Trophoblast cell (in vitro differentiated cells and primary cell): Measurements from ENCODE around the gene TMEM176A.

Experiments used
- DNase-seq, 2 donors: peaks; one replicate each; pipeline ENCODE4 v3.0.0-alpha.2; 2016
- H2AFZ ChIP-seq: 2 replicates; pipeline ENCODE4 v1.6.1; 2013; ENCODE audit warnings: low read length, moderate library complexity, mild to moderate bottlenecking; ENCODE audit not compliant: insufficient read depth, poor library complexity
- H2AK5ac ChIP-seq: 2 replicates; pipeline ENCODE4 v1.6.1; 2013; ENCODE audit warnings: mild to moderate bottlenecking, low read length
- H2BK120ac ChIP-seq: 2 replicates; pipeline ENCODE4 v1.6.1; 2013; ENCODE audit warnings: low read length, mild to moderate bottlenecking, moderate library complexity; ENCODE audit not compliant: insufficient read depth, poor library complexity
- H2BK12ac ChIP-seq: 2 replicates; pipeline ENCODE4 v1.6.1; 2013; ENCODE audit warnings: mild to moderate bottlenecking, low read length, moderate library complexity
- H2BK5ac ChIP-seq: 2 replicates; pipeline ENCODE4 v1.6.1; 2013; ENCODE audit warnings: low read length, low read depth, moderate library complexity, mild to moderate bottlenecking; ENCODE audit not compliant: poor library complexity
- H3K14ac ChIP-seq: 2 replicates; pipeline ENCODE4 v1.6.1; 2013; ENCODE audit warnings: mild to moderate bottlenecking, low read length
- H3K18ac ChIP-seq: 2 replicates; pipeline ENCODE4 v1.6.1; 2013; ENCODE audit warnings: mild to moderate bottlenecking, low read length
- H3K23ac ChIP-seq: 2 replicates; pipeline ENCODE4 v1.6.1; 2013; ENCODE audit warnings: low read length
- H3K27ac ChIP-seq: 2 replicates; pipeline ENCODE4 v1.5.1; 2013; ENCODE audit warnings: low read depth, mild to moderate bottlenecking, inconsistent platforms, low read length, moderate library complexity
- H3K27me3 ChIP-seq: 2 replicates; pipeline ENCODE4 v1.6.1; 2013; ENCODE audit warnings: inconsistent platforms, mild to moderate bottlenecking, low read length, moderate library complexity; ENCODE audit not compliant: insufficient read depth
- H3K36me3 ChIP-seq, 2 experiments: 1 replicate in 1 of 2; 2 replicates in 1 of 2; pipeline ENCODE4 v1.6.1; 2013; ENCODE audit warnings: low read length in 2 of 2, mild to moderate bottlenecking in 2 of 2, moderate library complexity in 1 of 2; ENCODE audit not compliant: insufficient read depth in 2 of 2, control insufficient read depth in 1 of 2
- H3K4ac ChIP-seq: 2 replicates; pipeline ENCODE4 v1.6.1; 2013; ENCODE audit warnings: low read depth, mild to moderate bottlenecking, low read length, moderate library complexity
- H3K4me1 ChIP-seq, 2 experiments: 1 replicate in 1 of 2; 2 replicates in 1 of 2; pipeline ENCODE4 v1.6.1; 2013; ENCODE audit warnings: low read length in 2 of 2, mild to moderate bottlenecking in 2 of 2, moderate library complexity in 1 of 2; ENCODE audit not compliant: insufficient read depth in 2 of 2, control insufficient read depth in 1 of 2
- H3K4me2 ChIP-seq: 2 replicates; pipeline ENCODE4 v1.6.1; 2013; ENCODE audit warnings: inconsistent platforms, mild to moderate bottlenecking, low read length, moderate library complexity
- H3K4me3 ChIP-seq: 2 replicates; pipeline ENCODE4 v1.5.1; 2013; ENCODE audit warnings: mild to moderate bottlenecking, low read depth, low read length, inconsistent platforms
- H3K79me1 ChIP-seq: one replicate; pipeline ENCODE4 v1.6.1; 2013; ENCODE audit warnings: low read length
- H3K79me2 ChIP-seq: 2 replicates; pipeline ENCODE4 v1.6.1; 2013; ENCODE audit warnings: low read length, mild to moderate bottlenecking; ENCODE audit not compliant: control insufficient read depth, insufficient read depth, poor library complexity
- H3K9ac ChIP-seq: 2 replicates; pipeline ENCODE4 v1.6.1; 2013; ENCODE audit warnings: mild to moderate bottlenecking, low read length
- H3K9me3 ChIP-seq: 2 replicates; pipeline ENCODE4 v1.6.1; 2013; ENCODE audit warnings: low read depth, mild to moderate bottlenecking, control low read depth, inconsistent platforms, low read length; ENCODE audit not compliant: insufficient read depth
- H4K12ac ChIP-seq: 2 replicates; pipeline ENCODE4 v1.6.1; 2013; ENCODE audit warnings: low read depth, mild to moderate bottlenecking, low read length, moderate library complexity
- H4K8ac ChIP-seq: 2 replicates; pipeline ENCODE4 v1.6.1; 2013; ENCODE audit warnings: low read depth, mild to moderate bottlenecking, low read length, moderate library complexity
- H4K91ac ChIP-seq: one replicate; pipeline ENCODE4 v1.6.1; 2013; ENCODE audit warnings: low read depth, mild to moderate bottlenecking, low read length, moderate library complexity
- WGBS: extraction: QIAGEN DNeasy Blood & Tissue Kit; methylation state at CpG from one replicate; pipeline ENCODE4 v1.1.7; 2013; ENCODE audit warnings: missing lambda C conversion rate; ENCODE audit not compliant: insufficient read length, insufficient coverage; ENCODE audit errors: extremely low coverage; 5-methylcytosine and 5-hydroxymethylcytosine counted together

Gene TMEM176A

DNA sequence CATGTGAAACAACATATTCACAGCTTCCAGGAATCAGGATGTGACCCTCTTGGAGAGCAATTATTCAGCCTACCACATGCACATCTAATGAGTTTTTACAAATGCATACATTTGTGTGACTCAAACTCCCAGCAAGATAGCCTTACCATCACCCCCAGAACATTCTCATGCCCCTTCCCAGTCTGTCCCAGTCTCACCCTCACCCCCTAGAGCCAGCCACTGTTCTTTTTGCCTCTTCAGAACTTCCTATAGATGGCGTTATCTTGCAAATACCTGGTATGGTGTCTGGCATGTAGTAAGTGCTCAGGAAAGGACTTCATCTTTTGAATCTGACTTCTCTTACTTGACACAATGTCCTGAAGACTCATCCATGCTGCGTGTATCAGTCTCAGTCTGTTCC is 27.8 kb downstream of the TMEM176A start:
- no peak overlapping the region for H3K4me2 ChIP-seq
- H3K27me3 ChIP-seq = no peaks in the 10 kb centered on the region
- no peak overlapping the region for H2AFZ ChIP-seq
- WGBS = no CpG with 5 or more reads among the region's 2 CpGs
- no peak overlapping the region for H2BK5ac ChIP-seq
- H3K23ac ChIP-seq = no peak overlapping the region
- peaks cover 2 to 12% of the 10 kb centered on the region in 2 experiments for H3K4me1 ChIP-seq
- no peaks in the 10 kb centered on the region for H3K79me2 ChIP-seq
- H3K9ac ChIP-seq = no peak overlapping the region
- H3K18ac ChIP-seq = no peak overlapping the region
- no peak overlapping the region for H3K4ac ChIP-seq
- H3K4me3 ChIP-seq = no peak overlapping the region
- peaks cover 2% of the 10 kb centered on the region for H3K79me1 ChIP-seq
- H3K27ac ChIP-seq = no peak overlapping the region
- no peak overlapping the region for H2BK12ac ChIP-seq
- no peaks in the 10 kb centered on the region for H3K9me3 ChIP-seq
- no peak overlapping the region for H3K14ac ChIP-seq
- no peak overlapping the region for H4K8ac ChIP-seq
- H2AK5ac ChIP-seq = no peak overlapping the region
- no peak overlapping the region for H4K12ac ChIP-seq
- no peaks in the 10 kb centered on the region for H3K36me3 ChIP-seq
- no peak overlapping the region for H4K91ac ChIP-seq
- peak in 1 of 2 donors; percentile 56 for DNase-seq
- H2BK120ac ChIP-seq = no peak overlapping the region

DNA sequence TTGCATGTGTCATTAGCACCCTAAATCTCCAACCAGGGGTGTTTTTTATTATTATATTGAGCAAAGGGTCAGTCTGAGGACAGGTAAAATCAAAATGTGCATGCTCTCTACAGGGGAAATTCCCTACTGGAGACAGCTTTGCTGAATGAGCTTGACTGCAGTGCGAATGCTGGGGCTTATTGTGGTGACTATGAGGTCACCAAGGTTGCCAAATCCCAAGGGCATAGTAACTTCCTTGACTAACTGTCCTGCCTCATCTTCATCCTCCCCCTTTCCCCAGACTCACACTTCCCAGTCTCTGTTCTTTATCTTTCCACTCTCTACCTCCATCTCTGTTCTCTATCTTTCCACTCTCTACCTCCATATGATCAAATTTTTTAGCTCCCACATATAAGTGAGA is 28.9 kb downstream of the TMEM176A start:
- WGBS = no CpG with 5 or more reads among the region's 1 CpG
- Histone ChIP-seq H2BK120ac (no peak overlapping the region), H2BK5ac (no peak overlapping the region), H3K4ac (no peak overlapping the region), H3K4me1 (peaks cover 0 to 8% of the 10 kb centered on the region in 2 experiments), H3K79me2 (no peaks in the 10 kb centered on the region), H2BK12ac (no peak overlapping the region), H3K23ac (no peak overlapping the region), H3K36me3 (no peaks in the 10 kb centered on the region), H4K12ac (no peak overlapping the region), H2AK5ac (no peak overlapping the region), H4K8ac (no peak overlapping the region), H3K4me3 (no peak overlapping the region), H3K4me2 (no peak overlapping the region), H3K27ac (no peak overlapping the region), H4K91ac (no peak overlapping the region), H3K27me3 (no peaks in the 10 kb centered on the region), H3K9me3 (no peaks in the 10 kb centered on the region), H2AFZ (no peak overlapping the region), H3K9ac (no peak overlapping the region), H3K18ac (no peak overlapping the region), H3K14ac (no peak overlapping the region), H3K79me1 (peaks cover 2% of the 10 kb centered on the region)
- DNase-seq = peak; percentile 38 to 66

DNA sequence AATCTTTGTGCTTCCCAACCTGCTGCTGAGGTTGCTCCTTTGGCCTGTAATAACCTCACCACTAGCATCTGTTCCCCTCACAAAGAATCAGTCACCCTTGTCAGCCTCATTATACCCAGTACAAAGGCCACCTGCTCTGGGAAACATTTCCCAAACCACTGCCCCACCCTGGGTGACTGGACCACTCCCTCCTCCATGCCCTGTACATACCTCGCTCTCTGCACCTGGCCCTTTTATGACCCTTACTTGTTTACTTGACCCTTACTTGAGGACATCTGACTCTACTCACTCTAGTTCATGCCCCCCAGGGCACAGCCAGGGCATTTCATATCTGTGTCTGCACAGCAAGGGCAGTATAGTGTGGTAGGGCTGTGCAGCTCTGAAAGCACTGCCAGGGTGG is 30.4 kb downstream of the TMEM176A start:
- Histone ChIP-seq H3K4me2 (no peak overlapping the region), H3K27ac (no peak overlapping the region), H3K23ac (no peak overlapping the region), H3K4me3 (no peak overlapping the region), H3K4me1 (peaks cover 0 to 7% of the 10 kb centered on the region in 2 experiments), H2AK5ac (no peak overlapping the region), H4K8ac (no peak overlapping the region), H3K79me2 (no peaks in the 10 kb centered on the region), H3K9ac (no peak overlapping the region), H2AFZ (no peak overlapping the region), H2BK12ac (no peak overlapping the region), H3K79me1 (peaks cover 1% of the 10 kb centered on the region), H2BK120ac (no peak overlapping the region), H2BK5ac (no peak overlapping the region), H4K91ac (no peak overlapping the region), H4K12ac (no peak overlapping the region), H3K27me3 (no peaks in the 10 kb centered on the region), H3K9me3 (no peaks in the 10 kb centered on the region), H3K4ac (no peak overlapping the region), H3K18ac (no peak overlapping the region), H3K36me3 (no peaks in the 10 kb centered on the region), H3K14ac (no peak overlapping the region)
- peak; percentile 72 to 76 for DNase-seq
- WGBS = no CpG with 5 or more reads among the region's 1 CpG

DNA sequence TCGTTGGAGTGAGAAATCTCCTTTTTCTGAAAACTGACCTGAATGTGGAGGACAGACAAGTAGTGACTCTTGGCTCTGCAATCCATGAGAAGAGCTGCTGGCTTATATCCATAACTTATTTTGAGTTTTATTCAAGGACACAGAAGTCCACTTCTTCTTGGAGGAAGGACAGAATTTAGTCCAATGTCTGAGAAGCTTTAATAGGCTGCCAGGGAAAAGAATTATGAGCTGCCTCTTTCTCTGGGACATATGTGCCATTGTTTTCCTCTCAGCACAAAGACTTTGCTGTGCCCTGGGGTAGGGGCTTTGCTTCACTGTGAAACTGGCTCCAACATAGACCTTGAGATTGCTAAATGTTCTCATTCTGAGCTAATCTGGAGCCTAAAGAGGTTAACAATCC is 31.3 kb downstream of the TMEM176A start:
- H2AK5ac ChIP-seq = no peak overlapping the region
- H3K79me2 ChIP-seq = no peaks in the 10 kb centered on the region
- DNase-seq = peak in 1 of 2 donors; percentile 74
- no peak overlapping the region for H2BK12ac ChIP-seq
- H3K14ac ChIP-seq = no peak overlapping the region
- H4K12ac ChIP-seq = no peak overlapping the region
- H3K27me3 ChIP-seq = no peaks in the 10 kb centered on the region
- no peak overlapping the region for H3K18ac ChIP-seq
- no peaks in the 10 kb centered on the region for H3K79me1 ChIP-seq
- no peak overlapping the region for H3K4ac ChIP-seq
- no peaks in the 10 kb centered on the region for H3K36me3 ChIP-seq
- H3K9me3 ChIP-seq = no peaks in the 10 kb centered on the region
- no peak overlapping the region for H3K27ac ChIP-seq
- H2BK5ac ChIP-seq = no peak overlapping the region
- H4K8ac ChIP-seq = no peak overlapping the region
- no peak overlapping the region for H2BK120ac ChIP-seq
- no peak overlapping the region for H2AFZ ChIP-seq
- no peak overlapping the region for H3K23ac ChIP-seq
- no peak overlapping the region for H3K4me3 ChIP-seq
- no peak overlapping the region for H4K91ac ChIP-seq
- no peak overlapping the region for H3K9ac ChIP-seq
- WGBS = no CpG with 5 or more reads among the region's 1 CpG
- no peaks in the 10 kb centered on the region for H3K4me1 ChIP-seq
- no peak overlapping the region for H3K4me2 ChIP-seq
